GM19455 (cell line): Measurements from ENCODE around the gene LRRC3.

Experiments used
- ATAC-seq: cut with Tn5 transposase; IDR thresholded peaks from one replicate; pipeline ENCODE4 v1.9.1; 2021; ENCODE audit not compliant: unreplicated experiment

LRRC3 gene

DNA sequence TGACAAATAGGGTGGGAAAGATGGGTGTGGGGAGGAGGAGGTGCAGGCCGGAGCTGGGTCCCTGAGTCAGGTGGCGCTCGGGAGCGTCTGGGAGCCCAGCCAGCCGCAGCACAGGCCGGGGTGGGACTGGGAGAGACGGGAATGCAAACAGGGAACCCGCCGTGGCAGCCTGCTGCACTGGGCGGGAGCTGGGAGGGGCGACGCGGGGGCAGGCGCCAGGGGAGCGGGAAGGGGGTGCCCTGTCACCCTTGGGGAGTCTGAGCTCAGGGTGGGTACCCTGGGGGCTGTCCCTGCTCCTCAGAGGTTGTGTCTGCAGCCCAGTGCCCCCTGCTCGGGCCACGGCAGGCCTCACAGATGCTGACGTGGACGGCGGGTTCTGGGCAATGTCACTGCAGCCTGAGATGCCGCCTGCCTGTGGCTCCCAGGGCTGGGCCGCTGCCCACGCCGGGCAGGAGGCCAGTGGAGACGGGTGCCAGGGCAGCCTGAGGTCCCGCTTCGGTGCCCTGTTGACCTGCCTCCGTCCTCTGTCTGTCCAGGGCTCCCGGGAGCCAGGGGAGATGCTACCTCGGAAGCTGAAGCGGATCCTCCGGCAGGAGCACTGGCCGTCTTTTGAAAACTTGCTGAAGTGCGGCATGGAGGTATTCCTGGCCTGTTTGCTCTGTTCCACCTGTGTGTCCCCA lies 16.6 kb upstream of the LRRC3 start:
- no peak for ATAC-seq

DNA sequence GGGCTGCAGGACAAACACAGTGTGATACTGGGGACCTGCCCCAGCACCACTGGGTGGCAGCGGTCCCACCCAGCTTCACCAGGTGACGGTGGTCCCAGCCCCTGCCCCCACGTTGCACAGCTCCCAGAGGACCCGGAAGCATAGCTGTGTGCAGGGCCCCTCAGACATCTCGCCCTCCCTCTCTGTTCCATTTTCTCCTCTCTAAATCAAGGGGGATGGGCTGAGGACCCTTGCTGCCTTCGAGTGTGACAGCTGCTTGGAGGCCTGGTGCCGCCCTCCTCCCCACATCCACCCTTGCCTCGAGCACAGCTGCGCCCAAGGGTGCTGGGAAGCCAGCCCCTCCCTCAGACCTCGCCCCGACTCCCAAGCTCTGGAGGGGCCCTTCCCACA lies 16.1 kb upstream of the LRRC3 start:
- ATAC-seq: no peak

DNA sequence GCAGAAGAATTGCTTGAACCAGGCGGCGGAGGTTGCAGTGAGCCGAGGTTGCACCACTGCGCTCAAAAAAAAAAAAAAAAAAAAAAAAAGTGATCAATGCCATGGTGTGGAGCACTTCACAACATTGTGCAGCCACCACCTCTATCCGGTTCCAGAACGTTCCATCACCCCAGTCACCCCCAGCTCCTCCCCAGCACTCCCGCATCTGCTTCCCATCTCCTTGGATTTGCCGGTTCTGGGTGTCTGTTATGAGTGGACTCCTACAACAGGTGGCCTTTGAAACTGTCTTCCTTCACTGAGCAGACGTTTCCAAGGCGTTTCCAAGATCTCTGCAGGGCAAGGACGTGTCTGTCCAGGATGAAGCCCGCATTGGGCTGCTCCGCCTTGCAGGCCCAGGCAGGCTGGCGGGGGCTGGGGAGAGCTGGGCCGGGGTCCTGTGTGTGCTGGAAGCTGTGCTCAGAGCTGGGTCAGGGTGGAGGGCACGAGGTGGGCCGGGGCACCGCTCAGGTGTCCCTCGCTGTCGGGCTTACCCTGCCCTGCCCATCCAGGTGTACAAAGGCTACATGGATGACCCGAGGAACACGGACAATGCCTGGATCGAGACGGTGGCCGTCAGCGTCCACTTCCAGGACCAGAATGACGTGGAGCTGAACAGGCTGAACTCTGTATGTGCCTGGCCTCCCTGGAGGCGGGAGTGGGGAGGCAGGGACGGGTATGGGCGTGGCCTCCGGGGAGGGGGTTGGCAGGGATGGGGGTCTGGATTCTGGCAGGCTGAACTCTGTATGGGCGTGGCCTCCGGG lies 14.9 kb upstream of the LRRC3 start:
- no peak for ATAC-seq

DNA sequence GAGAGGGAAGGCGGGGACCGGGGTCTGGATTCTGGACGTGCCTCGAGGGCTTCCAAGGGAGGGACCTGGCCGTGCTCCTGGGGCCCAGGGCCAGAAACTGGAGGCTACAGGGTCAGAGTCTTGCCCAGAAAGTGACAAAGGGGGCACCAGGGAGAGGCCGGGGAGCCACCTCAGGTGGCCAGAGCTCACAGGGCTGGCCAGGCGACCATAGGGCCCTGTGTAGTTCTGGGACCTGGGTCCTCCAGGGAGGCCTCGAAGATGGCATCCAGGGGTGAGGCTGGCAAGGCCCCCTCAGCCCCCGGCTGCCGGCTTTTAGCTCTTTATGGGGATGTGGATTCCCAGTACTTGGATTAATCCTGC lies 14.3 kb upstream of the LRRC3 start:
- no peak for ATAC-seq

DNA sequence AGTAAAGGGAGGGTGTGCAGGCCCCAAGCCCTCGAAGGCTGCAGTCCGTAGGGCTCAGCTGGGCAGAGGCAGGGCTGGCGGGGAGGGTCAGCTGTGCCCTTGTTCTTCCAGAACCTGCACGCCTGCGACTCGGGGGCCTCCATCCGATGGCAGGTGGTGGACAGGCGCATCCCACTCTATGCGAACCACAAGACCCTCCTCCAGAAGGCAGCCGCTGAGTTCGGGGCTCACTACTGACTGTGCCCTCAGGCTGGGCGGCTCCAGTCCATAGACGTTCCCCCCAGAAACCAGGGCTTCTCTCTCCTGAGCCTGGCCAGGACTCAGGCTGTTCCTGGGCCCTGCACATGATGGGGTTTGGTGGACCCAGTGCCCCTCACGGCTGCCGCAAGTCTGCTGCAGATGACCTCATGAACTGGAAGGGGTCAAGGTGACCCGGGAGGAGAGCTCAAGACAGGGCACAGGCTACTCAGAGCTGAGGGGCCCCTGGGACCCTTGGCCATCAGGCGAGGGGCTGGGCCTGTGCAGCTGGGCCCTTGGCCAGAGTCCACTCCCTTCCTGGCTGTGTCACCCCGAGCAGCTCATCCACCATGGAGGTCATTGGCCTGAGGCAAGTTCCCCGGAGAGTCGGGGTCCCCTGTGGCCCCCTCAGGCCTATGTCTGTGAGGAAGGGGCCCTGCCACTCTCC lies 13.6 kb upstream of the LRRC3 start:
- no peak for ATAC-seq

DNA sequence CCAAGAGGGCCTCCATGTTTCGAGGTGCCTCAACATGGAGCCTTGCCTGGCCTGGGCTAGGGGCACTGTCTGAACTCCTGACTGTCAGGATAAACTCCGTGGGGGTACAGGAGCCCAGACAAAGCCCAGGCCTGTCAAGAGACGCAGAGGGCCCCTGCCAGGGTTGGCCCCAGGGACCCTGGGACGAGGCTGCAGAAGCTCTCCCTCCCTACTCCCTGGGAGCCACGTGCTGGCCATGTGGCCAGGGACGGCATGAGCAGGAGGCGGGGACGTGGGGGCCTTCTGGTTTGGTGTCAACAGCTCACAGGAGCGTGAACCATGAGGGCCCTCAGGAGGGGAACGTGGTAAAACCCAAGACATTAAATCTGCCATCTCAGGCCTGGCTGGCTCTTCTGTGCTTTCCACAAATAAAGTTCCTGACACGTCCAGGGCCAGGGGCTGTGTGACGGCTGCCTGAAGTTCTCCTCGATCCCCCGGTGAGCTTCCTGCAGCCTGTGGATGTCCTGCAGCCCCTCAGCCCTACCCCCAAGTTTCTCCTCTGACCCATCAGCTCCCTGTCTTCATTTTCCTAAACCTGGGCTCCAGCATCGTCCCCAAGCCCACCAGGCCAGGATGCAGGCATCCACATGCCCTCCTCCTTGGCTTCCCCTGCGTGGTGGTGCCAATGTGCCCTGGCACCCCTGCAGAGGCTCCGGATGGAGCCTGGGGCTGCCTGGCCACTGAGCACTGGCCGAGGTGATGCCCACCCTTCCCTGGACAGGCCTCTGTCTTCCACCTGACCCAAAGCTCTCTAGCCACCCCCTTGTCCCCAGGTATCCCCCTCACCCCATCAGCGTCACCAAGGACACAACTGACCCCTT lies 12.8 kb upstream of the LRRC3 start:
- ATAC-seq: no peak

DNA sequence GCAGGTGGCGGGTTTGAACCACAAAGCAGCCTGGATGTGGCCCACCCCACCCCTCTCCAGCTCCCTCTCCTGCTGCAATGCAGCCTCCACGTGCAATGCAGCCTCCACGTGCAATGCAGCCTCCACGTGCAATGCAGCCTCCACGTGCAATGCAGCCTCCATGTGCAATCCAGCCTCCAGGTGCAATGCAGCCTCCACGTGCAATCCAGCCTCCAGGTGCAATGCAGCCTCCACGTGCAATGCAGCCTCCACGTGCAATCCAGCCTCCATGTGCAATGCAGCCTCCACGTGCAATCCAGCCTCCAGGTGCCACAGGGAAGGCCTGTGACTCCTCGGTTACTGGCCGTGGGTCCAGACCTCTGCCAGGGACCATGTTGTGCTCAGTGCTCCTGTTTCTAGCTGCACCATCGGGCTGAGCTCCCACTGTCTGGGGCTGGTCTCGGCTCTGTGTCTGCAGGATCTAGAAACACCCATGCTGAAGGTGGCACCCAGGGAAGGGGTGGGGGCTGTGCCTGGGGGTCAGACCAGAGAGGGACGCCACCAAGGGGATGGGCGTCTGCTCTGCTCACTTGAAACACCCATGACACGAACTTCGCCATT lies 11.9 kb upstream of the LRRC3 start:
- ATAC-seq: no peak

DNA sequence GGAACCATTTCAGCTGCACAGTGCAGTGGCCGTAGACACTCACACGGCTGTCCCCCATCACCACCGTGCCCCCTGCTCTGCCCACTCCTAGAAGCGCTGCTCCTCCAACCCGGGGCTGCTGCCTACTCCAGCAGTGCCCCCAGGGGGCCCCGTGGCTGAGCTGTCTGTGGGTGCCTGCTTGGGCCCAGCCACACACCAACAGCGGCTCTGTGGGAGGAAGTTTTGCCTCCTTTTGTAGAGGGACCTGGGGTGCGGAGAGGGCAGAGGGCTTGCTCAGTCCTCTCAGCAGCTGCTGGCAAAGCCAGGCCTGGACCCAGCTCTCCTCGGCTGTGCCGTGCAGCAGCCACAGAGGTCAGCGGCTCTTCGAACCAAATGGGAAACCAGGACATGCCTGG lies 11.4 kb upstream of the LRRC3 start:
- no peak for ATAC-seq

DNA sequence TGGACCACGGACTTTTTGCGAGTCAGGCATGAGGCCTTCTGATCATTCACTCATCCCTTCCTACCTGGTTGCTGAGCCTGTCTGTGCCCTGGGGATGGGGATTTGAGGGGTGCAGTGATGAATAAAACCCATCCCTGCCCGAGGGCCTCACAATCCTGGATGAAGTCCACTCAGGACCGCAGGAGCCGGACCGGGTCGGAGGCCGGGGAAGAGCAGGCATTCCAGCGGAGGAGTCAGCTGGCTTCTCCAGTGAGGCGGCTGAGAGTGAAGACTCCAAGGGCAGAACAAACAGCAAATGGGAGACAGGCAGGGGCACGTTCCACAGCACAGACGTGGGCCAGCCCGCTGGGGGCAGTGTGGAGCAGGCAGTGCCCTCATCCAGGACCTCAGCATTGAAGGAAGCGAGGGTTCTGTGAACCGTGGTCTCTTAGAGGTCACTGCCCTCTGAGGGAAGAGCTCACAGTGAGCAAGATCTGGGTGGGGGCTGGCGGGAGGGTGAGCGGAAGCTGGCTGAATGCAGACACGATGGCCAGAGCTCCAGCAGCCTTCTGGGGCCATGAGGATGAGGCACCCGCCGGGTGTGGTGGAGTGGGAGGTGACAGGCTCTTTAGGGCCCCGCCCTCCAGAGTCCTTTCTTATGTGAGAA lies 10.9 kb upstream of the LRRC3 start:
- no peak for ATAC-seq

DNA sequence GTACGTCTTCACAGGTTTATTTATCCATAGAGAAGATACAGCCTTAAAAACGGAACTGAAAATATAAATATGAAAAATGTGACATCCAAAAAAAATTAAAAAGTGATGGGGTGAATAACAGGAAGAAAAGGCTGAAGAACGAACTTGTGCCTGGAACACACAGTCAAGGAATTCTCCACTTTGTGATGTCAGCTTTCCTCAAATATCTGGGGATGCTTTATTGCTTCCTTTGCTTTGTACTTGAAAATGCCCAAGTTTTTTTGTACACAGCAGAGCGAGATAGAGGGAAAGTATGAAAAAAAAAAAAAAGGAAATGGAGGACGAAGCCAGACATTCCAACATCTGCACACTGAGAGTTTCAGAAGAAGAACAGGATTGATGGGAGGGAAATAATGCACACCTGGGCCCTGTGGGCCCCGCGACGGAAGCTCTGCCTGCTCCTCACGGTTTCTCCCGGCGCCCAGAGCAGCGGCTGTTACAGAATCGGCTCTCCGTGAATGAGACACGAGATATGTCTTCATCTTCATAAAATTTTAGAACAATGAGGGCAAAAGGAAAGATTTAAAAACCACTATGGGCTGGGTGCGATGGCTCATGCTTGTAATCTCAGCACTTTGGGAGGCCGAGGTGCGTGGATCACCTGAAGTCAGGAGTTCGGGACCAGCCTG lies 10.0 kb upstream of the LRRC3 start:
- no peak for ATAC-seq

DNA sequence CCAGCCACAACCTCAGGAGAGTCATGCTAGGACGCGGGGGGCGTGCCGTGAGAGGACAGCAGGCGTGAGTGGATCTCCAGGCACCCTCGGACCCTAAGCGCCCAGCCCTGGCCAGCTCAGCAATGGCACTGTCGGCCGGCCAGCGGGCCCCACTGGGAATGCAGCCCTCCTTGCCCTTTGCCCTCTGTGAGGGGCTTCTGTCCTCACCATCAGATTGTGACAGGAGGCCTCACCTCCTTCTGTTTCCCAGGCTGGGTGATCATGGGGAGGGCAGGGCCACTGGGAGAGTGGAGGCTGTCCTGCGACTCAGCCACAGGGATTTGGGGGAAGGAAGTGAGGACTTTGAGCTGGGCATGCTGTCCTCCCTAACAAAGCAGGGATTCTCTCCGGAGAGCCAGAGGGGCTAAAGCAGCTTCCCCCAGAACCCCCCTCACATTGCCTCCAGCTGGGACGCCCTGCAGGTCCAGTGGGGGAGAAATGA lies 6.6 kb upstream of the LRRC3 start:
- no peak for ATAC-seq

DNA sequence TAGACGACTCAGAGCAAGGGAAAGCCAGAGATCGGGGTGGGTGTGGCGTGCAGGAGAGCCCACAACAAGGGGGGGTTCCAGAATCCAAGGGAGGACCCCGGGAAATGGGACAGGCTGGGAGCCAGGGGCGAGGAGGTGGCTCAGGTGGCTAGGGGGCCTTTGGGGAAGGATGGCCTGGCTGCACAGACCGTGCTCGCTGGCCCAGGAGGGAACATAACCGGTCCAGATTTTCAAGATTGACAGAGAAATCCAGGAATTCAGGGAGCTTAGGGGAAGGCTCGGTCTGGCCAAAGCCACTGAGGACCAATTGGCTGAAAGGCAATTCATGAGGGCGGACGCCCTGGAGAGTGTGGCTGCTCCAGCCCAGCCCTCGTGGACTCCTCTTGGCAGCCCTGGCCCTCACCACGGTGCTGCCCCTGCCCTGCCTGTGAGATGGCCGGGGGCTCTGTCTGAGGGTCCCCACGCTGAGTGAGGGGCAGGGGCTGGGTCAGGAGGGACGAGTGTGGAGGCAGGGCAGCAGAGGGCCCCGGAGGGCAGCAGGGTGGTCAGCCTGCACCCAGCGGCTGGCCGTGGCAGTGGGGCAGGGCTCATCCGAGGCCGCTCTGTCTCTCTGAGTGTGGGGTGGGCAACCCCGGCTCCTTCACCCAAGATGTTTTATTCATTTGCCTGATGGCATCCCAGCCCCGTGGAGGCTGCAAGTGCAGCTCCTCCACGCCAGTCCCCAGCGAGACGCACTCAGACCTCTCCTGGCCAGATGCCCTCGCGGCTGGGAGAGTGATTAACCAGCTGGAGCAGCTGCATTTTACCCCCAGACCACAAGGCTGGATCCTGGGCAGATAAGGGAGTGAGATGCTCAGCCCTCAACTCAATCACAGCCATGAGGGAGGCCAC lies 5.6 kb upstream of the LRRC3 start:
- no peak for ATAC-seq

DNA sequence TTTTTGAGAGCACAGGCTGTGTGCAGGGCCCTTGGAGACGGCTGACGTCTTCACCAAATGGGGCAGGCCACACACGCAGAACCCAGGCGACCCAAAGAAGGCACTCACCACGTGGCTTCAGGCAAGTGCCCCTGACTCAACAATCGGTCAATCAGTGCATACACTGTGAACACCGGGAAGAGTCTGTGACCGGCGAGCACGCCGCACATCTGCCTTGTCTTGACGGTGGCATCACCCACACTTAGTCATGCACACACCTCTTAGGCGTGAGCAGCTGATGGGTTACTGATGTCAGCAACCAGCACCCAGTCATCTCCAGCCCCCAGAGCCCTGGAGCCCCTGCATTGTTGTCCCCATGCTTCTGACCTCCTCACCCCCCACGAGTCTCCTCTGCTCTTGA lies 4.9 kb upstream of the LRRC3 start:
- ATAC-seq: no peak

DNA sequence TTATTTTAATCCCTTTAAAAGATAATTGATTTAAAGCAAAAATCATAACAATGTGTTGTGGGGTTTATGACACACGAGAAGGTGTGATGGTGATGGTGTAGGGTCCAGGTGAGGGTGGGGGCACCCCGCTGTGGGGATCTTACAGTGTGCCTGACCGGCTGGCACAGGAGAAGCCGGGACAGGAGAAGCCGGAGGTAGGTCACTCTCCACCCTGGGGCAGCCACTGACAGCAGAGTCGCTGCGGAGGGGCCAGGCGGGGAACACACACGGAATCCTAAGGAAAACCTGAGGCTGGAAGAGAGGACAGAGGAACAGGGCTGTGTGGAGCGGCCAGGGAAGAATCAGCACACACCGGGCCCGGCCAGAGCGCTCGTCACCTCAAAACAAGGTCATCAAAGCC lies 4.3 kb upstream of the LRRC3 start:
- no peak for ATAC-seq

DNA sequence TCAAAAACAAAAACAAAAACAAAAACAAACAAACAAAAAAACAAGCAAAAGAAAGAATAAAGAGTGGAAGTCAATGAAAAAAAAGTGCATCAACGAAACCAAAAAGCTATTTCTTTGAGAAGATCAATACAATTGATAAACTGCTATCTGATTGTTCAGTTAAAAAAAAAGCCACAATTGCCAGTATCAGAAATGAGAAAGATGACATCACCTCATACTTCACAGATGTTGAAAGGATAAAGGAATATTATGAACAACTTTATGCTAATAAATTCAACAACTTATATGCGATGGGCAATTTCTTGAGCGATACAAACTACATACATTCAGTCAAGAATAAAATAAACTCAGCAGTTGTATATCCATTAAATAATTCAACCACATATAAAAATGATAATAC lies 2.2 kb upstream of the LRRC3 start:
- ATAC-seq: no peak

DNA sequence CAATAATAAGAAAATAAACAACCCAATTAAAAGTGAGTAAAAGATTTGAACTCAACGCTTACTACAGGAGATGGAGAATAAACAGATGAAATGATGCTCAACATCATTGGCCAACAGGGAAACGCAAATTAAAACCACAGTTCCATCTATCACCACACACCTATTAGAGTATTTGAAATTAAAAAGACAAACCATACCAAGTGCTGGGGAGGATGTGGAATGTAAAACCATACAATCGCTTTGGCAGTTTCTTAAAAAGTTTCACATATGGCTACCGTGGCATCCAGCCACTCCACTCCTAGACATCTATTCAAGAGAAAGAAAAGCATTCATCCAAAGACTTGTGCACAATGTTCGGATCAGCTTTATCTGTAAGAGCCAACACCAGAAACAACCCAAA lies 1.3 kb upstream of the LRRC3 start:
- ATAC-seq: no peak

DNA sequence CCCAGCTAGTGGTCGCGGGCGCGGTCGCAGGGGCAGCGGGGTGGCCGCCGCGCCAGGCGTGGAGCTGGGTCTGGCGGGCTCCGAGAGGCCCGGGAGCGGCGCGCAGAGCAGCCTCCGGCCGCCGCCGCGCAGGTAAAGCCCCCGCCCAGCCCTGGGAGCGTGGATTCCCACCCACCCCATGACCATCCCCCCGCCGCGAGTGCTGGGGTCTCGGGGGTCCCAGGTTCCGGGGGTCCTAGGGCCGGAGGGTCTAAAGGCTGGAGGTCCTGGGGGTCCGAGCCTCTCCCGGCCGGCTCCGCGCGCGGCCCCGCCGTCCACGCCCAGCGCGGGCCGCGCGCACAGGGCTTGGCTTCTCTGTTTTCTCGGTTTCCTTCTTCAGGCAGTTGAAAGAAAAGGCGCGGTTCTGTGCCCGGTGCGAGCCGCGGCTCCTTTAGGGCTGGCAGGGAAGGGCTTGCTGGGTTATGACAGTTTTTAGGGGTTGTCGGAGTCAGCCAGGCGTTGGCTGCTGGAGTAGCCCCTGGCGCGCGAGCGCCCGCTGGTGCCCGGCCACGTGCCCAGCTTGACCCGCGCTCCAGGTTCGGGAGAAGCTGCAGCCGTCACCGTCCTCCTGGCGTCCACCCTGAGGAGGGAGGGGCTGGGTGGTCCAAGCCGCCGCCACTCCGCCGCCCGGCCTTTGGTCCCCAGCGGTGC lies 359 bp downstream of the LRRC3 start:
- ATAC-seq: no peak

DNA sequence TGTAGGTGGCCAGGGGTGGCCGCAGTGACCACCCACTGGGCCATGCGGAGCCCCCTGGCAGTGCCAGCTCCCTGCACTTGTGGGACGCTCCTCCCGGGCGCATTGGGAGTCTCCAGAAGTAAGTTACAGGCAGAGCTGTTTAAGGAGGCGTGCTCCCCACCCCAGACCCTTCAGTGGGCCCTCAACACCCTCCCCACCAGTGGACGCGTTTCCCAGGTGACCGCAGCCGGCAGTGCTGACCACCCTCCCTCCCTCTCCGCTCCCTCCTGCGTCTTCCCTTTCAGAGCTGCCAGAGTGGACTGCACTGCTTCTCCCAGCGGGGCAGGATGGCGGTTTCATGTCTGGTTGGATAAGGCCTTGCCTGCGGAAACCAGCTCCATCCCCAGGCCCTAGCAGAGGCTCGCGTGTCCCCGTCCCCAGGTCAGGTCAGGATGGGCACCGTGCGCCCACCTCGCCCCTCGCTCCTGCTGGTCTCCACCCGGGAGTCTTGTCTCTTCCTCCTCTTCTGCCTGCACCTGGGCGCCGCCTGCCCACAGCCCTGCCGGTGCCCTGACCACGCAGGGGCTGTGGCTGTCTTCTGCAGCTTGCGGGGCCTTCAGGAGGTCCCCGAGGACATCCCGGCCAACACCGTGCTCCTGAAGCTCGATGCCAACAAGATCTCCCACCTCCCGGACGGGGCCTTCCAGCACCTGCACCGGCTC lies 1.1 kb downstream of the LRRC3 start:
- ATAC-seq: no peak
